ENCODE measurements around the gene SEMA3E.

DNA sequence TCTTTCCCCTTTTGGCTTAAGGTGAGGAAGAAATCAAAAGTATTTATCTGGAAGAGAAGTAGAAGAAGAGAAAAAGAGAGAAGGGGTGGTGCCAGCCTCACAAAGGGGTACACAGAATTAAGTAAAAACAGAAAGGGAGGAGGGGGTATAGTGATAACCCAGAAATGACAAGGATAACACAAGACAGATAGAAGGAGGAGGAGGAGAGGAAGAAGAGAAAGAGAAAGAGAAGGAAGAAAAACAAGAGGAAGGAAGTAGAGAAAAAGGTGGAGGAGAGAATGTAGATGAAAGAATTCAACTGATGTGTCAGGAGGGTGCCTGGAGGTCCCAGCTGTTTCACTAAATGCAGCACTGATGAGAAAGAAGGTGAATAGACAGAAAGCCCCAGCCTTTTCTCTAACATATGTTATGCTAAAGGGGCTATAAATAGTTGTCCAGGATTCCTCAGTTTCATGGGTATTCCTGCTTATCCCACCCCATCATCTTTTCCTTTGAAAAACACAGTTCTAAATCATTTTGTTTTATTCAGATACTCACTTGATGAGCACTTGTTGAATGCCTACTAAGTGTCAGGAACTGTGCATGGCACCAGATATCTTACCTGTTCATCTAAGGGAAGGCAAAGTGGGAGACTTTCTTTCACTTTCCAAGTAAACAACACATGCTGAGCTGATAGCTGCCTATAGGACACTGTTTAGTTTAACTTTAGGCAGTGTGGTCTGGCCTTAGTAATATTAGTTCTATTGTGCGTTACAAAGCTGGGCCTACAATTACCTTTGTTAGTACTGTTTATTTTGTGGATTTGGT is 8.0 kb downstream of the SEMA3E start:
- TF ChIP-seq, protein P1, sequence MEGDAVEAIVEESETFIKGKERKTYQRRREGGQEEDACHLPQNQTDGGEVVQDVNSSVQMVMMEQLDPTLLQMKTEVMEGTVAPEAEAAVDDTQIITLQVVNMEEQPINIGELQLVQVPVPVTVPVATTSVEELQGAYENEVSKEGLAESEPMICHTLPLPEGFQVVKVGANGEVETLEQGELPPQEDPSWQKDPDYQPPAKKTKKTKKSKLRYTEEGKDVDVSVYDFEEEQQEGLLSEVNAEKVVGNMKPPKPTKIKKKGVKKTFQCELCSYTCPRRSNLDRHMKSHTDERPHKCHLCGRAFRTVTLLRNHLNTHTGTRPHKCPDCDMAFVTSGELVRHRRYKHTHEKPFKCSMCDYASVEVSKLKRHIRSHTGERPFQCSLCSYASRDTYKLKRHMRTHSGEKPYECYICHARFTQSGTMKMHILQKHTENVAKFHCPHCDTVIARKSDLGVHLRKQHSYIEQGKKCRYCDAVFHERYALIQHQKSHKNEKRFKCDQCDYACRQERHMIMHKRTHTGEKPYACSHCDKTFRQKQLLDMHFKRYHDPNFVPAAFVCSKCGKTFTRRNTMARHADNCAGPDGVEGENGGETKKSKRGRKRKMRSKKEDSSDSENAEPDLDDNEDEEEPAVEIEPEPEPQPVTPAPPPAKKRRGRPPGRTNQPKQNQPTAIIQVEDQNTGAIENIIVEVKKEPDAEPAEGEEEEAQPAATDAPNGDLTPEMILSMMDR (IDR thresholded peaks at IDR 0.05) = no peak
- TF ChIP-seq POLR2A (IDR thresholded peaks at IDR 0.05) = no peak
